ENCODE data around the gene ALPK3.

The ALPK3 gene

DNA sequence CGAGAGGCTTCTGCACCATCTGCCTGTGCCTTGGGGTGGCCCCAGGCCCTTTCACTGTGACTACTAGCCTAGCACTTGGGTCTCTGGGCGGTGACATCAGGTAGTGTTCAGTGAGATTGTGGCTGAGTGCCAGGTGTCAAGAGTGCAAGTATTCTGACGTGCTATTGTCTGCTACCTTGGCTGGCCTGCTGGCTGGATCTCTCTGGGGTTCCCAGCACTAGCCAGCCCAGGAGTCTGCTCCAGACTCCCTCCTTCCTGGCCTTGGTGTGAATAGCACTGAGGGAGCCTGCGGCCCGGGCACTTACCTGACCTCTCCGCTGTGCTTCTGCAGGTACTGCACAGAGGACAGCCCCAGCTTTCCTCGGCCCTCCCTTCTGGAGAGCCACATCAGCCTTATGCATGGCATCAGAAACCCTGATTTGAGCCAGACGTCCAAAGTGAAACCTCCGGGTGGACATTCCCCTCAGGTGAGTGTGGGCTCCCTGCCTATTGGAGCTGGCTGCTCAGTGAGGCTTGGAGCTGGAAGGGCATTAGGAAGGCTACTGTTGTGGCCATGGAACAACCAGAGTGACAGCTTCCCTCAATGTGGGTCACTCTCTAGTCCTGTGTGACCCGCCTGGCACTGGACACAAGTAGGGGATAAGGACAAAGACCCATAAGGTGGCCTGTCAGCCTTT lies 17.5 kb upstream of the ALPK3 start:
- no peak for DNase-seq

DNA sequence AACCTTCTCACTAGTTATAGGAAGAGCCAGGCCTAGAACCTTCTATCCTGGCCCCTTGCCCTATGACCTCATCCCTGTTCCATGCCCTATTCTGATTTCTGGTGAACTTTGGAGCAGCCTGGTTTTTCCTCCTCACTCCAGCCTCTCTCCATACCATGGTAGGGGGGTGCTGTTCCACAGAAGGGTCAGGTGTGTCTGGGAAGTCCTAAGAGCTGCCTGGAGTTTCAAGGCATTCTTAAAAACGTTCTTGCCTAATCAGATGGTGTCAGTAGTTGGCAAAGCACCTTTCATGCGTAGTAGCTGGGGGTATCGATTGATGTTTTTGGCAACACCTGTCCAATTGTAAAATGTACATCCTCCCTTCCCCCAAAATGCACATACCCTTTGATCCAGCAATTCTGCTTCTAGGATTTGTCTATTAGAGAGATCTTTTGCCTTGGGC lies 16.8 kb upstream of the ALPK3 start:
- DNase-seq: no peak

DNA sequence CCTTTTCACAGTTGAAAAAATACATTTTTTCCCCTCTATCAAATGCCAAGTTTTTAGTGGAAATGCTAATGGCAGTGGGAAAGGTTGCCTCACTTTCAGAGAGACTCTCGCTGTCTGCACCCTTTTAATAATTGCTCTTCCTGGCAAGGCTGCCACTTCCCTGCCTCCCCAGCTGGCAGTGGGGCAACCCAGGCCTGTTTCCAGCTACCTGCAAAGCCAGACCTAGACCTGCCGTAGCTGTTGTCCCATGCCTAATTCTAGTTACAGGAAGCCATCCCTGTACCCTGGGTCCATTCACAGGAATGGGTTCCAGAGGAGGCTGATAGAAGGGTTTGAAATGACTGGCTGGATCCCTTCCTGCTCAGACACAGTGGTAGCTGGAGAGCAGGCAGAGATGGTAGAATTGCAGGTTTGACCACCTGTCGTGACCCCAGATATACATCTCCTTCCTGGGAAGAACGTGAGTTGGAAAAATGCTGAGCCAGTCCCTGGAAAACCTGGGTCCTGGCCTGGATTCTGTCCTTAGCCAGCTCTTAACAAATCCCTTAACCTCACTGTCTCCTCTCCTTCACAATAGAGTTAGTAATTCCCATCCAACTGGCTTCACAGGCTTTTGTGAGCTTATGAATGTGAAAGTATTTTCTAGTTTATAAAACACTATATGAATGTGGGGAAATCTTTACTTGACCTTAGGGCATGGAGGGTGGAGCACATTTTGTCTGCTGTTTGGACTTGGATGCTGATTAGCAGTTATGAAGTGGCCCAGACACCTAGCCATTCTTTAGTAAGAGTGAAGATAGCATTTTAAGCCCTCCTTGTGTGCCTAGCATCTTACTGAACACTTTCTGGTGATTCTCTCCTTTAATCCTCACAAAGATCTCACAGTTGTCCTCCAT lies 12.9 kb upstream of the ALPK3 start:
- no peak for DNase-seq

DNA sequence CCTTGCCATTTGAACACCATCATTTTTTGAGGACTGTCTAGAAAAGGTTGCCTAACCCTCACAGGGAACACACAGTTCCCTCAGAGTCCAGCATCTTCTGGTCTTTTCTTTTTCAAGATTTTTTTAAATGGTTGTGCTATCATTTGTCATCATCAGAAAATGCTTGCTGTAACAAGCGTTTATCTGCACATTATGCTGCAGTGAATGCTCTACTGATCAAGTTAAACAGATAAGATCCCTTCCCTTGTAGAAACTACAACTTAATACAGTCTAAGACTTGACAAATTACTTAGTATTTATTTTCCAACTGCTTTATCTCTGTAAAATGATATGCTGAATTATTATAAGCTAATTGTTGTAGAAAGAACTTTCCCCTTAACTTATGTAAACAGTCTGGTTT lies 11.9 kb upstream of the ALPK3 start:
- DNase-seq: no peak

DNA sequence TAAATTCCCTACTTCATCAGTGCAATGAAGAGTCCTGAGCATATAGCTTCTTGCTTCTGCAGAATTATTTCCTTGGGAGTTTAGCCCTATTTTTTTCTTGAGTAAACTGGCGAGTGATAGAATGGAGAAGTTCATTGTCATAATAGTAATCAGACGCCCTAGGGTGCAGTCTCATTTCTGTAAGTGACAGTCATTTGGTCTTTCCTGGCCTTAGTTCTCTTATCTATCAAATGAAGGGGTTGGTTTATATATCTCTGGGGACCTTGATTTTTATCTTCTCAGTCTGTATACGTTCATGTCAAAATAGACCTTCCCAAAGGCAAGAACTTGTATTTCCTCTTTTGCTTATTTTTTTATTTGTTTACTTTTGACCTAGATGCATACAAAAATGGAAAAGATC lies 9.9 kb upstream of the ALPK3 start:
- DNase-seq: no peak

DNA sequence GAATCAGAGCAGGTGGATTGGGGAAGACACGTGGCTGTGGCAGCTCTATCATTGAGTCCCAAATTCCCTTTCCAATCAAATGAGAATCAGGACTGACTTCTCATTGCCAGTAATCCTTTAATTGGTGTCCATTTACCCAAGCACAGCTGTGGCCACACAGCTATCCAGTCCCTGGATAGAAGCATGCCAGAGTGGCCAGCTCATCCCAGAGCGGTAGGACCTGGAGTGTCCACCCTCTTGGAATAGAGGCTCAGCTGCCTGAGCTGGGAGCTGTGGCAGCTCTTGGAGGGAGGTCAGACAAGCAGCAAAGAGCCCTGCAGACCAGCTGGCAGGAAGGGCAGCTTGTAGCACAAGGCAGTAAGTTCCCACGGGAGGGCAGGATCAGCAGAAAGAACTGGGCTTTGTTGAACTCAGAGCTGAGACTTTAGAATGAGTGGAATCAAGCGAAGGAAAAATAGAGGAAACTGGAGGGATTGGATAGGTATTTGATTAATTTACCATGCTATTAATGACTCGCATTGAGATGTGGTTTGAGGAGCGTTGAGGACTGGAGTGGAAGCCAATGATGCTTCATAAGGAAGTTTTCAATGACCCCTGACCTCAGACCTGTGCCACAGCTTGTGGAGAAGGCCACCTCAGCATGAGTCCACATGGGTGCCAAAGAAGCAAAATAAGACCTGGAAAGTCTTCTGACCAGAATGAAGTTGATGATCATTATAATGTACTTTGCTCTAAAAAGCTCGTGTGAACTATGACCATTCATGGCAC lies 6.9 kb upstream of the ALPK3 start:
- DNase-seq: no peak

DNA sequence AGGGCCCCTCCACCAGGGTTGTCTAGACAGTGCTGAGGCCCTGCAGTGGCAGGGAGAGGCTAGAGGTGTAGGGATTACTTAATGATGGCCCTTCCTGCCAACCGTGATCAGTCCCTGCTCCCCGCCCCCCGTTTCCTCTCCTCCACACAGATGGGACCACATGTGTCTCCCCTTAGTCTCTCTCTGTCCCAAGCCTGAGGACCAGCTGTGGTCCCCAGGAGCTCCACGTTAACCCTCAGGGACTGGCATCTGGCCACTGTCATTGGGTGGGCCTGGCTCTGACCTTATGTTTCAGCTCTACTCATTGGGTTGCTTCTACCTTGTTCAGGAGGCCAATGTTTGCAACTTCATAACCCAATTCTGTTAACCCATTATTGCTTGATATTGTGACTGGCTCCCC lies 6.0 kb upstream of the ALPK3 start:
- no peak for DNase-seq

DNA sequence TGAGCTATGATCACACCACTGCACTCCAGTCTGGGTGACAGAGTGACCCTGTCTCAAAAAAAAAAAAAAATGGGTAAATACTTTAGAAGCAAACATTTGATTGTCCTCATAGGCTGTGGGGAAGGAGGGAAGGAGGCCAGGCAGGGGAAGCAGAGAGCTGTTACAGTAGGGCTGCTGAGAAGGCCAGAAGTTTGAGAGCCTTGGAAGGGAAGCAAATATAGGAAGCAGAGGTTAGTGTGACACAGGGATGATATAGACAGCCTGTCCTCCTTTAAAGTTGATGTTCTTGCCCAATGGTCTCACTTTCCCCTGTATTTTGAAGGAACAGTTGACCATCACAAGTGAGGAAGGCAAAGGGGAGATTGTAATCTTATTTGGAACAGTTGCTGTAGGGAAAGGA lies 5.3 kb upstream of the ALPK3 start:
- no peak for DNase-seq

DNA sequence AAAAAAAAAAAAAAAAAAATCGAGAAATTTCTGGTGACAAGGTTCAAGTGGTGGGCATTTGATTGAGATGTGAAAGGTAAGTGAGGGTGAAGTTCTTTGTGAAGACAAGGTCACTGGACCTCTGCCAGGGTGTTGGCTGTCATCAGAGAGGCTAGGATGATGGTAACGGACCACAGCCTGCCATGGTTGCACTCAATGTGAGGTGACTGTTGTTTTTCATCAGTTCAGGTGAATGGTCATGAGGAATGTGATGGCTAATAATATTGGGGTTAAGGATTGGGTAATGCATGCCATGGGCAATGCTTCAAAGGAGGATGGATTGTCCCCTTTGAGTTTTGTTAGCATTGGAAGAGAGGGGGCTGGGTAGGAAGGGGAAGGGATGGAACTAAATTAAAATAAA lies 4.3 kb upstream of the ALPK3 start:
- DNase-seq: no peak

DNA sequence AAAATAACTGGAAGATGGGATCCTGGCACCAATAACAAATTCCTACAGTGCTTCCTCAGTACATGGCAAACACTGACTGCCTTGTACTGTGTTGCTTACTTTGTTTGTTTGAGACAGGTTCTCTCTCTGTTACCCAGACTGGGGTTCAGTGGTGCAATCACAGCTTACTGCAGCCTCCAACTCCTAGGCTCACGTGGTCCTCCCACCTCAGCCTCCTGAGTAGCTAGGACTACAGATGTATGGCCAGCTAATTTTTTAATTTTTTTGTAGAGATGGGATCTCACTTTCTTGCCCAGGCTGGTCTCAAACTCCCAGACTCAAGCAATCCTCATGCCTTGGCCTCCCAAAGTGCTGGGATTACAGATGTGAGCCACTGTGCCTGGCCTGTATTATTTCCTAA lies 3.7 kb upstream of the ALPK3 start:
- DNase-seq: no peak

DNA sequence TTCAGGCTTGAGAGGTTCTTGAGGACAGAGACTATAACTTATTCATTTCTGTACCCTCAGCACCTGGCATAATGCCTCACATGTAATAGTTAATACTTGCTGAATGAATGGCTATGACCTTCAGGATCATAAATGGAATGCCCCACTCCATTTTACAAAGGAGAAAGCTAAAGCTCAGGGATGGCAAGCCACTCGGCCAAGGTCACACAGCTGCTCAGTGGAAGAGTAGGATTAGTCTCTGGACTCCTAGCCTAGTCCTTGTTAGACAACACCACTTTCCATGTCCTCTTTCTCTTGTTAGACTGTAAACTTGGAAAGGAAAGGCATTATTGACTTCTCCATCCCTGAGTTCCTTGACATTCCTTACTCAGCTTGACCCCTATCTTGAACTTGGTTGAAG lies 3.2 kb upstream of the ALPK3 start:
- DNase-seq: no peak

DNA sequence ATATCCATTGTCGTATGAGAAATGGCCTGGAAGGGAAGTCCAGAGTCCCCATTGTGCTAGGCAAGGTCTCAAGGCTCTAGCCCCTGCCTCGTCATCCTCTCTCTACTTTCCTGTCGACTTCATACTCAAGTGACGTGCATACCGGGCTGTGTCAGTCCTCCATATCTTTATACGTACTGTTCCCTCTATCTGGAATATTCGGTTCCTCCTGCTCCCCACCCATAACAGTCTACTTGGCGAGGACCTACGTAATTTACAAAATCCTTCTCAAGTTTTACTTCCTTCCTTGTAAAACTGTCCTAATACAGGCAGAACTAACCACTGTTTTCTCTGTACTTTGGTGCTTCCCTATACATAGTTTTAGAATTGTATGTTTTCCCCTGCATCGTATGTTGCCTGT lies 2.2 kb upstream of the ALPK3 start:
- no peak for DNase-seq

DNA sequence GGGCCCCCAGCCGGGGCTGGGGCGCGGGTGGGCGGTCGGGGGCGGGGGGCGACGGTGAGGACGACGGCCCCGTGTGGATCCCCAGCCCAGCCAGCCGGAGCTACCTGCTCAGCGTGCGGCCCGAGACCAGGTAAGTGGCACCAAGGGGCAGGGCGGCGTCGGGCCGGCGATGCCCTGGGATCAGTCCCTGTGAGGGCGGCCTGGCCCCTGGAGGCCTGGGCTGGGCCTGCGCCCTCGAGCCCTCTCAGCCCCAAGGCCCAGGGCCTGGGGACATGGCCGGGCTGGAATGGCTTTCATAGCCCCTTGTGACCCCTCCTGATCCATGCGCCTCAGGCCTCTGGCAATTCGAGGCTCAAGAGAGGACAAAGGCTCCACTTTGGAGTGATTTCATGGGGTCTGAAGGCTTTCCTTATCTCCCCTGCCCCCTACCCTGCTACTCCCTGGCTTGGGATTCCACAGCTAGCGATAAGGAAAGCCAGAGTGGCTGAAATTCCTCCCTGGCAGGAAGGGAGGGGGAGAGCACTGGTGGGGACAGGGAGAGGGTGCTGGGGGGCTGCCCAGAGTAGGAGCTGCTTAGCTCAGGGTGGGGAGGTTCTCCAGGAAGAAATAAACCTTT lies 418 bp downstream of the ALPK3 start:
- no peak for DNase-seq

DNA sequence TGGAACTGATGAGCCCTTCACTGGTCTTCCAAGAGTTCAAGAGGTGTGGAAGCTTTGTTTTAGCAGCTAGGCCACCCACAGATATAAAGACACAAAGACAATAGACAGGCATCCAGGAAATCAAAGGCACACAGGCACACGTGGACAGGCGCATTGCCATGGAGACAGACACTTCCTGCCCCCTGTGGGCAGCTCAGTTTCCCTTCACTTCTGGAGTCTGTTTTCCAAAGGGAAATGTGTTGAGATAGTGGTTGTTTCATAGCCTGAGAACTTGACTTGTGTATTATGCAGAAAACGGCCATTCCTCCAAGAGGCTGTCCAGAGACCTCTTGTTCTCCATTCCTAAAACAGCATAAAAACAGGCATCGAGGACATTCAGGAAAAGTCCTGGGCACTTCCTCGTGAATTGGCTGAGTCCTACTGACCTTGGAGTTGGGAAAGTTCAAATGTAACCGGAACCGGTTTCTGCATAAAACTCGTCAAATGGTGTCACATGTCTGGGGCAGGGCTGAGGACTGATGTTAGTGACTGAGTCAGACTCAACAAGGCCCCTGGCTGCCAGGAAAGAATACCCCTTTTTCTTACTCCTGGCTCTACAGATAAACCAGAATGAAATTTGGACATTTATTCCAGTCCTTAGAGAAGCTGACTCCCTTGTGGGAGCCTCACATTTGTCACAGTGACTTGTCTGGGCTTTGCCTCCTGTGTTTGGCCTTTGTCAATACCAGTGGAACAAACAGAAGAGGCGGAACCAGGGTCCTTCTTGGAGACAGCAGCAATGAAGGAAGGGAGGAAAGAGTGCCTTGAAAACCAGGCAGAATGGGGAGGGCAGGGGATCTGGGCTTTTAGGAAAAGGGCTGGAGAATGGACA lies 1.3 kb downstream of the ALPK3 start:
- DNase-seq: peak; percentile 9

DNA sequence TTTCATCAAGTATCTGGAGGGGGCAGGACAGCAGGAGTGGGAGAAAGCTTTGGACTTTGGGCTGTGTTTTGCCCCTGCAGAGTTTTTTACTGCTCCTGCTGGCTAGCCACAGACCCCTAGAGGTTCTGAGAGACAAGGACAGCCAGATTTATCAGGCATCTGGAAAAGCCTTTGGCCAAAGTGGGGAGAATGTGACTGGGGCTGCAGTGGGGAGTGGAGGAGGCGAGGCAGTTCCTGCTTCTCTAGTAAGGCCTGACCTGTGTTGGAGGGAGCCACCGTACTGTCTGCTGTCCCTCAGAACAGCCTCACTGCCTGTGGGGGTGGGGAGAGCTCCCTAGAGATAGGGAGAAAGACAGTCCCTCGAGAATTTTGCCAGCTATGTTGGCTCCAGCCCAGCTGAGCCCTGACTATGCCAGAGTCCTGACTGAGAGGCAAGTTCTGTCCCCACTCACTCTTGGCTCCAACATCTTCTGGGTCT lies 2.2 kb downstream of the ALPK3 start:
- DNase-seq: no peak

DNA sequence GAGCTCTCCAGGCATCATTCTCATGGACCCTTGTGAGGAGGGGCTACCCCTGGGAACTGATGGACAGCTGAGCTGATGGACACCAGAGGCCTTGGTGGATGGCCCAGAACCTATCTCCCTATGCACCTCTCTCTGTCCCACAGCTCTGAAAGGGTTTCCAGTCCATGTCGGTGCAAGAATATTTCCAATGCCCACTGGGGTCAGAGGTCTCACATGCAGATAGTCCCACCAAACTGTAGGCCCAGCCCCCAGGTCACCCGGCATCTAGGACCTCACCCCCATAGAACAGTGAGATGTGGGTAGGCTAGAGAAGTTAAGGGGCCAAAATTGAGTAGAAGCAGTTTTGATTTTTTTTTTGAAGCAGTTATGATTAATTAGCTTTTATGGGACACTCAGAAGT lies 2.6 kb downstream of the ALPK3 start:
- DNase-seq: no peak

DNA sequence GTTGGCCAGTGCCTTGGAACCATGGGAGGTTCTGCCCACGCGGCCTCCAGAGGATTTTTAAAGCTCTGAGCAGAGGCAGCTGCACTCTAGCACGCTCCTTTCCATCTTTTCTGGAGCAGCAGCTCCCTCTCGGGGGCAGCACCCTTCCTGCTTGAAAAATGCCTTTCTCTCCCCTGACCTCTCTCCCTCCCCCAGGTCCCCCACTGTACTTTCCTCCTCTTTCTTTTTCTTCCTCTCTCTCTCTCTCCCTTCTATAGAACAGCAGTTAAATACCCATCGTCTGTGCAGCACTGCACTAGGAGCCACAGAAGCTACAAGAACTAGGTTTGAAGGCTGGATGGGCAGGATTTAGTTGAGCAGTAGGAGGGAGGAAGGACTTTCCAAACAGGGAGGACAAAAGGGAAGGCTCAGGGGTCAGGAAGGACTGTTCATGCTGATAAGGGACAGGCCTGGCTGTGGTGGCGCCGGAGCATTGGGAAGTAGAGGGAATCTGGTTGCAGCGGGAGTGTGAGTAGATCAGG lies 4.4 kb downstream of the ALPK3 start:
- DNase-seq: no peak

DNA sequence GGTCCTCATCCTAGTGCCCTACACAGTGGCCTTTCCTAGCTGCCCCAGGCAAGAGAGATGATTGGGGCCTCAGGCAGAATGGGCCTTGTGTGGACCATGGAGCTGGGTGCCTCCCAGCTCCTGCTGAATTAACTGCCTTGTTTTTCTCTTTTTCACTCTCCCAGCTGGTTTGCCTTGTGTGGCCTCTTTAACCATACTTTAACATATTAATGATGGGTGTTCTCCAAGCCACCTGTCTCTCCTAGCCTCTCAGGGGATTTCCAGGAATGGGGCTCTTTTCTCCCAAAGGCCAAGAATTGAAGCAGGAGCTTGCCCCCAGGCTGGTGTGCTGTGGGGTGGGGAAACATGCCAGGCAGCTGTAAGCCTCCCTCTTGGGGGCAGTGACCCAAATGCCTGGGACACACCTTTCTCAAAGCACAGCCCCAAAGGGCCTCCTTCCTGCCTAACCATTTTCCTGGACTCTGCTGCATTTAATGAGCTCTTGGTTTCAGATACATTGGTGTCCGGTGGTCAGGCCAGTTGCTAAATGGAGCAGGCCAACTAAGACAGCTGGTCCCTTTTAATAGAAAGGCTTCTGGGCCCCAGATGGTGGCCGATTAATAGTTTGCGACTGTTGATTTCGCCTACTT lies 5.6 kb downstream of the ALPK3 start:
- DNase-seq: no peak

DNA sequence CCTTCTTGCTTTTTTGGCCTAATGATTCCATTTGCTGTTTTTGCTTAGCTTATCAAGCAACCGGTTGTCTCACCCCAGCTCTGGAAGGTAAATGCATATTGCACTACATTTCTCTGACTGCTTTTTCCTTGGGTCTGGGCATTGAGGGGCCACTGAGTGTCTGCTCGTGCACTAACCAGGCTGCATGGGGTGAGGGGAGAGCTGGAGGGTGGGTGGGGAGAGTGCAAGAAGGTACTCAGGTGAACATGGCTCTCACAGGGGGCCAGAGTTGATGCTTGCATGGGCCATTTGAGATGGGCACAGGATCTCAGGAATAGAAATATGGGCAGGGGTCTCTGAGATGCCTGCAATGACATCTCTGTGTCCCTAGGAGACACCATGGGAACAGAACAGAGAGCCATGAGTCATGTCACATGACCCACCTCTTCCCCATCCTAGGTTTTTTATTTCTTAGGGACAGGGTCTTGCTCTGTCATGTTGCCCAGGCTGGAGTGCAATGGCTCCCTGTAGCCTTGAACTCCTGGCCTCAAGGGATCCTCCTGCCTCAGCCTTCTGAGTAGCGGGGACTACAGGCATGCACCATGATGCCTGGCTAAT lies 6.2 kb downstream of the ALPK3 start:
- no peak for DNase-seq

DNA sequence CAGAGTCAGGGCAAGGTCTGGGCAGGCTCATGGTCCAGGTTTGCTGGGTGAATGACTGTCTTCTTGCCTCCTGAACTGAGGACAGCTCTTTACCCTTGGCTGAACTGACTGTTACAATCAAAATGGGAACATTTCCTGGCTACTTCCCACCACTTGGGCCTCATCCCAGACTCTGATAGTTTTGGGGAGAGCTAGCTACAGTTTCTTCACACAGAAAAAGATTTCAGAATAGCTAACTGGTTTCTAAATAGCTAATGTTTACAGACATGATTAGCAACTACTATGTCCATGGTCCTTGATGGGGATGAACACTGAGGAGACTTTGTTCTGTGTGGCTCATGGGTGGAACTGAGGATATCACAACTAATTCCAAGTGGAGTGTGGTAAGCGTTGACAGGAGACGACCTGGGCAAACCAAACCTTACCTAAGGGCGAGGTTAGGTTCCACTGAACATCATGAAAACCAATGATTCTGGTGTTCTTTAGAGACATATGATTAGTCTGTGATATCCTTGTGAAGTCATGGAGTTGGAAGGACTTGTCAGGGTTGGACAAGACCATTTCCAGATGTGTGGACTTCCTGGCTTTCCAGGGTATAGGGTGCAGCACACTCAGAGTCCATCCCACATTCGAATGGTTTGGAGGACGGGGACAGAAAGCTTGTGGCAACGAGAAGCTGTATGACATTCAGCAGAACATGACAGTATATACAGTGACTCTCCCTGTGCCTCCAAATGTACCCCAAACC lies 7.3 kb downstream of the ALPK3 start:
- no peak for DNase-seq
